PC-9 (cell line): ENCODE measurements around the gene GRPEL2. TPM values are rescaled to one million over a fixed set of nuclear protein-coding genes. Genes with fewer than 3 reads are reported as not detected.

Experiments
- BruUV-seq: library from RNA; stranded (reverse); fragments of 400-500 nt; replicated peaks from 2 replicates; lab custom pipeline; 2021; lab: Mats Ljungman, UMichigan
- CTCF ChIA-PET: fragments of 300-600 bp; sonication (Branson Sonifier 250); formaldehyde crosslinking; loops from one replicate; lab custom pipeline; 2022; ENCODE audit warnings: antibody characterized with exemption; lab: Charles Lee
- POLR2A ChIA-PET: fragments of 300-600 bp; sonication (Branson Sonifier 250); formaldehyde crosslinking; loops from one replicate; lab custom pipeline; 2022; ENCODE audit warnings: antibody characterized with exemption; ENCODE audit not compliant: unreplicated experiment; lab: Charles Lee
- DNase-seq, 2 experiments: peaks; one replicate each; pipeline versions ENCODE4 v3.0.0 to v3.0.0-alpha.2; 2015 to 2022; ENCODE audit warnings: mixed read lengths in 1 of 2
- H2AFZ ChIP-seq: fragments of 200-600 bp; sonication (generic); 2 replicates; pipeline ENCODE4 v1.8.1; 2017; ENCODE audit warnings: antibody characterized with exemption
- H3F3A ChIP-seq: fragments of 200-600 bp; sonication (generic); 2 replicates; pipeline ENCODE4 v1.8.1; 2017; ENCODE audit warnings: antibody characterized with exemption, mild to moderate bottlenecking, low read depth; ENCODE audit not compliant: insufficient read depth
- H3K27ac ChIP-seq: fragments of 200-600 bp; sonication (generic); 2 replicates; pipeline ENCODE4 v1.6.1; 2016; ENCODE audit warnings: mixed run types
- H3K27me3 ChIP-seq: fragments of 200-600 bp; sonication (generic); 2 replicates; pipeline ENCODE4 v1.6.1; 2016; ENCODE audit warnings: low read depth, mixed run types; ENCODE audit not compliant: insufficient read depth
- H3K36me3 ChIP-seq: fragments of 200-600 bp; sonication (generic); 2 replicates; pipeline ENCODE4 v1.6.1; 2016; ENCODE audit warnings: low read depth, mixed run types
- H3K4me1 ChIP-seq: fragments of 200-600 bp; sonication (generic); replicated peaks from 2 replicates; pipeline ENCODE4 v1.6.1; 2016; ENCODE audit warnings: mixed run types; ENCODE audit not compliant: insufficient read depth
- H3K4me2 ChIP-seq: fragments of 200-600 bp; sonication (generic); 2 replicates; pipeline ENCODE4 v1.6.1; 2017; ENCODE audit warnings: mixed run types
- H3K4me3 ChIP-seq: fragments of 200-600 bp; sonication (generic); 2 replicates; pipeline ENCODE4 v1.6.1; 2016; ENCODE audit warnings: mixed run types
- H3K79me2 ChIP-seq: fragments of 200-600 bp; sonication (generic); 2 replicates; pipeline ENCODE4 v1.6.1; 2017; ENCODE audit warnings: low read depth, mixed run types
- H3K9me2 ChIP-seq: fragments of 200-600 bp; sonication (generic); 2 replicates; pipeline ENCODE4 v1.8.1; 2017; ENCODE audit warnings: mild to moderate bottlenecking; ENCODE audit not compliant: insufficient read depth
- H3K9me3 ChIP-seq: fragments of 200-600 bp; sonication (generic); 2 replicates; pipeline ENCODE4 v1.8.1; 2016; ENCODE audit warnings: low read depth; ENCODE audit not compliant: insufficient read depth
- H4K20me1 ChIP-seq: fragments of 200-600 bp; sonication (generic); 2 replicates; pipeline ENCODE4 v1.8.1; 2017; ENCODE audit not compliant: insufficient read depth
- EZH2 ChIP-seq: fragments of 200-600 bp; sonication (generic); IDR thresholded peaks from 2 replicates; pipeline ENCODE4 v1.8.0; 2017; ENCODE audit warnings: antibody characterized with exemption, low read depth
- intact Hi-C: fragments of 100-400 bp; cut with micrococcal nuclease; formaldehyde crosslinking; loops from one replicate; pipeline ENCODE4 v1.10.0; 2022; ENCODE audit not compliant: unreplicated experiment
- total RNA-seq: library from RNA; stranded (reverse); gene quantifications from 2 replicates; pipeline ENCODE4 v1.2.3, GENCODE V29; 2021
- TF ChIP-seq, protein P1 (sequence below): fragments of 200-600 bp; sonication (generic); conservative IDR thresholded peaks from 2 replicates; pipeline ENCODE4 v1.6.1; 2017; ENCODE audit warnings: mixed run types, antibody characterized with exemption, mild to moderate bottlenecking, moderate library complexity

The GRPEL2 gene
- total RNA-seq, 1 experiment from 2014 or later: 32.4 TPM

DNA sequence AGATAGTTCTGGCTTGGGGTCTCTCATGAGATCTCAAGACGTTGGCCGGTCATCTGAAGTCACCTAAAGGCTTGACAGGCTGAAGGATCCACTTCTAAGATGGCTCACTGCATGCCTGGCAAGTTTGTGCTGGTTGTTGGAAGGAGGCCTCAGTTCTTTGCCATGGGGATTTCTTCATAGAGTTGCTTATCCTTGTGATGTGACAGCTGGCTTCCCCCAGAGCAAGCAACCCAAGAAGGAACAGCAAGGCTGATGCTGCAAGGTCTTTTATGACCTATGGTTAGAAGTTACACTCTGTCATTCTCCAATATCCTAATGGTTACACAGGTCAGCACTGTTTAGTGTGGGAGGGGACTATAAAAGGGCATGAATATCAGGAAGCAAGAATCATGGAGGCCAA, 20.7 kb upstream of the GRPEL2 start:
- Histone ChIP-seq H3F3A (no peaks in the 10 kb centered on the region), H3K27ac (no peak overlapping the region), H2AFZ (no peak overlapping the region), H4K20me1 (no peaks in the 10 kb centered on the region), H3K4me1 (peaks cover 3% of the 10 kb centered on the region; the same call in 1 of the 2 replicates), H3K9me2 (no peaks in the 10 kb centered on the region), H3K27me3 (no peaks in the 10 kb centered on the region), H3K9me3 (no peaks in the 10 kb centered on the region), H3K4me3 (no peak overlapping the region), H3K79me2 (no peaks in the 10 kb centered on the region), H3K4me2 (no peak overlapping the region), H3K36me3 (no peaks in the 10 kb centered on the region)
- CTCF ChIA-PET: interaction anchor here (0.6 kb wide), 1 partner anchor 244 kb away, joined by 3 read pairs; no protein-coding TSS in a partner anchor
- TF ChIP-seq, protein P1, sequence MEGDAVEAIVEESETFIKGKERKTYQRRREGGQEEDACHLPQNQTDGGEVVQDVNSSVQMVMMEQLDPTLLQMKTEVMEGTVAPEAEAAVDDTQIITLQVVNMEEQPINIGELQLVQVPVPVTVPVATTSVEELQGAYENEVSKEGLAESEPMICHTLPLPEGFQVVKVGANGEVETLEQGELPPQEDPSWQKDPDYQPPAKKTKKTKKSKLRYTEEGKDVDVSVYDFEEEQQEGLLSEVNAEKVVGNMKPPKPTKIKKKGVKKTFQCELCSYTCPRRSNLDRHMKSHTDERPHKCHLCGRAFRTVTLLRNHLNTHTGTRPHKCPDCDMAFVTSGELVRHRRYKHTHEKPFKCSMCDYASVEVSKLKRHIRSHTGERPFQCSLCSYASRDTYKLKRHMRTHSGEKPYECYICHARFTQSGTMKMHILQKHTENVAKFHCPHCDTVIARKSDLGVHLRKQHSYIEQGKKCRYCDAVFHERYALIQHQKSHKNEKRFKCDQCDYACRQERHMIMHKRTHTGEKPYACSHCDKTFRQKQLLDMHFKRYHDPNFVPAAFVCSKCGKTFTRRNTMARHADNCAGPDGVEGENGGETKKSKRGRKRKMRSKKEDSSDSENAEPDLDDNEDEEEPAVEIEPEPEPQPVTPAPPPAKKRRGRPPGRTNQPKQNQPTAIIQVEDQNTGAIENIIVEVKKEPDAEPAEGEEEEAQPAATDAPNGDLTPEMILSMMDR: no peak
- no peak for TF ChIP-seq EZH2
- no TSS peak for BruUV-seq
- DNase-seq: no peak
- POLR2A ChIA-PET: no interaction called here
- intact Hi-C loops: loop anchor here (5.0 kb wide), 1 partner anchor 33 kb away; the partner anchor contains the start of gene PCYOX1L

DNA sequence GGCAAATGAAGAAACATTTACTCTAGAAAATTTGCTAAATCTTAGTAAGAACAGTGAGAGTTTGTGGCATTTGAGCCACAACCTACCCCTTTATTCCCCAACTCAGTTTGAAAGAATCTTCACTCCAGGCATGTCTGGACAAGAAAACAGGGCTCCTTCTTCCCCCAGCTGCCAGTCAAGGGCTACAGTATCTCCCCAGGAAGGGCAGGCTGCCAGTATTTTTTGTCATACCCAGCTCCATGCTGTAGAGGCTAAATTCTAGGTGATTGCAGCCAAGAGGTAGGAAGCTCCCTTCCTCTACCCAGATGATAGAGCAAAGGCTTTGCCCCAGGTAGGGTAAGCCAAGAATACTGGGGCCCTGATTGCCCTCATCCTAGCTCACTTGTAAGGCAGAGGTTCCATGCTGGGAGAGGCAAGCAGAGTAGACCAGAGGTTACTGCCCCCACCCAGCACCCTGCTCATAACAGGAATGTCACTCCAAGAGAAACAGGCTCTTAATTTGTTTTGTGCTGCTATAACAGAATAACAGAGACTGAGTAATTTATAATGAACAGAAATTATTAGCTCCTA, 20.0 kb upstream of the GRPEL2 start:
- H4K20me1 ChIP-seq: no peaks in the 10 kb centered on the region
- CTCF ChIA-PET: interaction anchor here (0.6 kb wide), 1 partner anchor 48 kb away, joined by 4 read pairs; no protein-coding TSS in a partner anchor
- H3K27ac ChIP-seq: no peak overlapping the region
- no peaks in the 10 kb centered on the region for H3K79me2 ChIP-seq
- POLR2A ChIA-PET: no interaction called here
- H3K36me3 ChIP-seq: no peaks in the 10 kb centered on the region
- H3K4me3 ChIP-seq: no peak overlapping the region
- peaks cover 3% of the 10 kb centered on the region; the same call in 1 of the 2 replicates for H3K4me1 ChIP-seq
- H3K27me3 ChIP-seq: no peaks in the 10 kb centered on the region
- H3K4me2 ChIP-seq: no peak overlapping the region
- intact Hi-C loops: no loop called here
- no peaks in the 10 kb centered on the region for H3K9me2 ChIP-seq
- no peaks in the 10 kb centered on the region for H3F3A ChIP-seq
- no peak overlapping the region for H2AFZ ChIP-seq
- no TSS peak for BruUV-seq
- no peak for DNase-seq
- H3K9me3 ChIP-seq: no peaks in the 10 kb centered on the region
- no peak for TF ChIP-seq EZH2
- TF ChIP-seq, protein P1: no peak

- Histone ChIP-seq H3K4me1 (no peaks in the 10 kb centered on the region), H3K4me3 (no peak overlapping the region), H2AFZ (no peak overlapping the region), H3K79me2 (no peaks in the 10 kb centered on the region), H3K27ac (no peak overlapping the region), H3F3A (no peaks in the 10 kb centered on the region), H4K20me1 (no peaks in the 10 kb centered on the region), H3K9me3 (no peaks in the 10 kb centered on the region), H3K36me3 (no peaks in the 10 kb centered on the region), H3K9me2 (no peaks in the 10 kb centered on the region), H3K27me3 (no peaks in the 10 kb centered on the region), H3K4me2 (no peak overlapping the region)
- POLR2A ChIA-PET: no interaction called here
- TF ChIP-seq EZH2: no peak
- TF ChIP-seq, protein P1: no peak
- intact Hi-C loops: no loop called here
- CTCF ChIA-PET: interaction anchor here (0.6 kb wide), 1 partner anchor 48 kb away, joined by 4 read pairs; no protein-coding TSS in a partner anchor
- BruUV-seq: no TSS peak
- no peak for DNase-seq
These were observed 19.4 kb upstream of the GRPEL2 start for GRCh38 chr5:149325894-149326293.
